Neural cell (in vitro differentiated cells): ENCODE results near the gene SPAG7. TPM values are rescaled to one million over a fixed set of nuclear protein-coding genes. Genes with fewer than 3 reads are reported as not detected.

ENCODE experiments used
- H2AFZ ChIP-seq: fragments of 200-600, 300-800 bp; sonication (generic), shearing (Covaris generic); 2 replicates; pipeline ENCODE4 v1.6.0; 2014; ENCODE audit warnings: low read depth, mild to moderate bottlenecking, antibody characterized with exemption, low read length, moderate library complexity
- H3F3A ChIP-seq: fragments of 200-600 bp; shearing (Covaris generic); 2 replicates; pipeline ENCODE4 v1.6.1; 2016; ENCODE audit warnings: mild to moderate bottlenecking, moderate library complexity, mixed read lengths, antibody characterized with exemption, low read length; ENCODE audit not compliant: insufficient read depth, poor library complexity, severe bottlenecking
- H3K27ac ChIP-seq: fragments of 200-600, 300-800 bp; sonication (generic), shearing (Covaris generic); 2 replicates; pipeline ENCODE4 v1.5.1; 2014; ENCODE audit warnings: mild to moderate bottlenecking, low read length, moderate library complexity
- H3K27me3 ChIP-seq: fragments of 300-800, 200-600 bp; sonication (generic), shearing (Covaris generic); 2 replicates; pipeline ENCODE4 v1.6.0; 2014; ENCODE audit warnings: mild to moderate bottlenecking, low read depth, low read length, moderate library complexity; ENCODE audit not compliant: insufficient read depth
- H3K36me3 ChIP-seq: fragments of 300-800, 200-600 bp; sonication (generic), shearing (Covaris generic); 2 replicates; pipeline ENCODE4 v1.5.1; 2014; ENCODE audit warnings: mild to moderate bottlenecking, antibody characterized with exemption, low read length, moderate library complexity; ENCODE audit not compliant: insufficient read depth
- H3K4me2 ChIP-seq: fragments of 300-800, 200-600 bp; sonication (generic), shearing (Covaris generic); 2 replicates; pipeline ENCODE4 v1.6.0; 2014; ENCODE audit warnings: mild to moderate bottlenecking, low read length
- H3K4me3 ChIP-seq: fragments of 300-800, 200-600 bp; sonication (generic), shearing (Covaris generic); 2 replicates; pipeline ENCODE4 v1.5.1; 2014; ENCODE audit warnings: mild to moderate bottlenecking, low read length, moderate library complexity
- H3K79me2 ChIP-seq: fragments of 200-600 bp; shearing (Covaris generic); replicated peaks from 2 replicates; pipeline ENCODE4 v1.6.0; 2014; ENCODE audit warnings: mild to moderate bottlenecking, low read length, moderate library complexity; ENCODE audit not compliant: insufficient read depth
- H3K9ac ChIP-seq: fragments of 300-800, 200-600 bp; sonication (generic), shearing (Covaris generic); 2 replicates; pipeline ENCODE4 v1.6.1; 2016; ENCODE audit warnings: mild to moderate bottlenecking, low read length, mixed read lengths
- H3K9me2 ChIP-seq: fragments of 200-600 bp; shearing (Covaris generic); 2 replicates; pipeline ENCODE4 v1.6.1; 2016; ENCODE audit warnings: mild to moderate bottlenecking, low read length, mixed read lengths; ENCODE audit not compliant: insufficient read depth
- H3K9me3 ChIP-seq: fragments of 200-600, 300-800 bp; sonication (generic), shearing (Covaris generic); 2 replicates; pipeline ENCODE4 v1.6.1; 2016; ENCODE audit warnings: mild to moderate bottlenecking, mixed run types, low read length, moderate library complexity, mixed read lengths
- H4K20me1 ChIP-seq: fragments of 200-600 bp; shearing (Covaris generic); 2 replicates; pipeline ENCODE4 v1.6.1; 2016; ENCODE audit warnings: mild to moderate bottlenecking, mixed run types; ENCODE audit not compliant: insufficient read depth
- CTCF ChIP-seq: fragments of 450-650 bp; IDR thresholded peaks from 2 replicates; pipeline ENCODE4 v1.5.1; 2014; ENCODE audit warnings: antibody characterized with exemption, mild to moderate bottlenecking, moderate library complexity; ENCODE audit not compliant: poor library complexity, severe bottlenecking
- EP300 ChIP-seq: fragments of 450-650 bp; conservative IDR thresholded peaks from 2 replicates; pipeline ENCODE4 v1.6.1; 2014; ENCODE audit warnings: antibody characterized with exemption, mild to moderate bottlenecking, moderate library complexity; ENCODE audit not compliant: poor library complexity, severe bottlenecking
- EZH2 ChIP-seq: fragments of 200-600, 300-800 bp; shearing (Covaris generic), sonication (generic); IDR thresholded peaks from 2 replicates; pipeline ENCODE4 v1.6.1; 2014; ENCODE audit warnings: antibody characterized with exemption, low read length, borderline replicate concordance, mild to moderate bottlenecking; ENCODE audit not compliant: insufficient read depth, poor library complexity, severe bottlenecking
- MXI1 ChIP-seq: fragments of 450-650 bp; conservative IDR thresholded peaks from 2 replicates; pipeline ENCODE4 v1.6.1; 2014; ENCODE audit warnings: antibody characterized with exemption, mild to moderate bottlenecking; ENCODE audit not compliant: poor library complexity, severe bottlenecking
- POLR2AphosphoS5 ChIP-seq: IDR thresholded peaks from 2 replicates; pipeline ENCODE4 v1.6.1; 2012
- RAD21 ChIP-seq: fragments of 450-650 bp; conservative IDR thresholded peaks from 2 replicates; pipeline ENCODE4 v1.6.1; 2014; ENCODE audit warnings: antibody characterized with exemption, mild to moderate bottlenecking, moderate library complexity
- REST ChIP-seq: IDR thresholded peaks from 2 replicates; pipeline ENCODE4 v1.6.1; 2012; ENCODE audit warnings: borderline replicate concordance
- SMC3 ChIP-seq: fragments of 450-650 bp; conservative IDR thresholded peaks from 2 replicates; pipeline ENCODE4 v1.6.1; 2014; ENCODE audit warnings: antibody characterized with exemption, mild to moderate bottlenecking, moderate library complexity; ENCODE audit not compliant: poor library complexity
- TAF1 ChIP-seq: IDR thresholded peaks from 2 replicates; pipeline ENCODE4 v1.6.1; 2012; ENCODE audit warnings: low read depth
- polyA plus RNA-seq: library from polyadenylated mRNA; depleted of rRNA; stranded (reverse); fragments of >200 nt; gene quantifications from 2 replicates; pipeline ENCODE4 v1.2.3, GENCODE V29; 2014

Gene SPAG7
- polyA plus RNA-seq, 1 donor from 2014 or later, result 66.4 TPM

- Histone ChIP-seq H3K36me3 (no peaks in the 10 kb centered on the region), H3K9me3 (no peaks in the 10 kb centered on the region), H3K79me2 (no peaks in the 10 kb centered on the region), H3K9ac (no peak overlapping the region), H4K20me1 (no peaks in the 10 kb centered on the region), H3K4me2 (no peak overlapping the region), H3F3A (no peaks in the 10 kb centered on the region), H3K27me3 (no peaks in the 10 kb centered on the region), H2AFZ (no peak overlapping the region), H3K9me2 (no peaks in the 10 kb centered on the region), H3K4me3 (no peak overlapping the region), H3K27ac (no peak overlapping the region)
- TF ChIP-seq TAF1 (no peak), EZH2 (no peak), CTCF (no peak), RAD21 (no peak)
These were observed 5.9 kb upstream of the SPAG7 start for GRCh38 chr17:4973256-4974114.

GRCh38 chr17:4972752-4973151 is 5.1 kb upstream of the SPAG7 start:
- H3K79me2 ChIP-seq, result no peaks in the 10 kb centered on the region
- no peaks in the 10 kb centered on the region for H3K9me3 ChIP-seq
- peaks cover 3% of the 10 kb centered on the region for H3F3A ChIP-seq
- H3K9ac ChIP-seq, result no peak overlapping the region
- no peak overlapping the region for H3K27ac ChIP-seq
- no peak overlapping the region for H3K4me2 ChIP-seq
- no peak overlapping the region for H2AFZ ChIP-seq
- no peaks in the 10 kb centered on the region for H3K27me3 ChIP-seq
- no peaks in the 10 kb centered on the region for H3K9me2 ChIP-seq
- H3K36me3 ChIP-seq, result no peaks in the 10 kb centered on the region
- H4K20me1 ChIP-seq, result no peaks in the 10 kb centered on the region
- H3K4me3 ChIP-seq, result no peak overlapping the region
- TF ChIP-seq TAF1 (no peak), SMC3 (no peak), REST (no peak), RAD21 (no peak), POLR2AphosphoS5 (no peak), EP300 (no peak), MXI1 (no peak), CTCF (no peak), EZH2 (no peak)
